ENCODE measurements around the gene YWHAB.

DNA sequence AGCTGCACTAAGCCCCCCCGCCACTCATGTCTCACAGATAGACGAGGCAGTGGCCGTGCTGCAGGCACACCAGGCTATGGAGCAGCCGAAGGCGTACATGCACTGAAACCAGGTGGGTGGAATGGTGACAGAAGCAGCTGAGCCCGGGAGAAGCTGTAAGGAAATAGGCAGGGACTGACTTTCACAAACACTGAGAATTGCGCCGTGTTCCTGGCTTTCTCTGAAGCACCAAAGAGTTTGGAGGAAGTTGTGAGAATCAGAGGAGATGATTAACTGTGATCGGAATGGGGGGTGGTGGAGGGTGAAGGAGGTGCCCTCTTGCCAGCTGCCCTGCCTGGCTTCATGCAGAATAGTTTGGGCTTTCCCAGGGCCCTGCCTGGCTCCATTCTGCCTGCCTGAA, 53.1 kb downstream of the YWHAB start:
- TF ChIP-seq CTCF (conservative IDR thresholded peaks at IDR 0.05; ENCODE audit: low read depth, low read length) (no peak), EZH2 (IDR thresholded peaks at IDR 0.05; ENCODE audit: borderline replicate concordance, low read depth, low read length, poor library complexity, severe bottlenecking) (no peak)
